ENCODE data around the gene ACP6.
A peak's percentile ranks its signal among the peaks of the same experiment; 100 is the strongest.

Gene ACP6

GRCh38 chr1:147598621-147599361 is 71.5 kb downstream of the ACP6 start (continued):
- TF ChIP-seq ZBTB7A (tag by site-specific recombination; IDR thresholded peaks at IDR 0.05; ENCODE audit: low read depth) (no peak), ZNF645 (tag by site-specific recombination; IDR thresholded peaks at IDR 0.05) (no peak), ZNF175 (tag by site-specific recombination; IDR thresholded peaks at IDR 0.05) (no peak), ZNF529 (tag by site-specific recombination; IDR thresholded peaks at IDR 0.05; ENCODE audit: insufficient replicate concordance) (no peak), MZF1 (tag by site-specific recombination; IDR thresholded peaks at IDR 0.05; ENCODE audit: borderline replicate concordance) (no peak), ZNF776 (tag by site-specific recombination; IDR thresholded peaks at IDR 0.05; ENCODE audit: borderline replicate concordance) (no peak), KLF8 (tag by site-specific recombination; IDR thresholded peaks at IDR 0.05) (no peak), ZBTB17 (tag by site-specific recombination; IDR thresholded peaks at IDR 0.05) (peak; percentile 69; the same call in 1 of the 2 replicates), ZNF791 (tag by site-specific recombination; IDR thresholded peaks at IDR 0.05) (no peak), GLIS1 (tag by site-specific recombination; IDR thresholded peaks at IDR 0.05) (no peak), ZNF398 (tag by site-specific recombination; IDR thresholded peaks at IDR 0.05) (no peak), ZNF26 (tag by site-specific recombination; IDR thresholded peaks at IDR 0.05) (no peak), ZNF473 (tag by site-specific recombination; IDR thresholded peaks at IDR 0.05) (no peak), YY2 (tag by site-specific recombination; IDR thresholded peaks at IDR 0.05) (no peak), ZNF747 (tag by site-specific recombination; IDR thresholded peaks at IDR 0.05) (no peak), ZNF677 (tag by site-specific recombination; IDR thresholded peaks at IDR 0.05) (no peak), ZNF174 (tag by site-specific recombination; IDR thresholded peaks at IDR 0.05) (no peak), ZNF324 (tag by site-specific recombination; IDR thresholded peaks at IDR 0.05) (no peak), ZNF391 (tag by site-specific recombination; IDR thresholded peaks at IDR 0.05; ENCODE audit: borderline replicate concordance, low read depth) (no peak), PRDM2 (tag by site-specific recombination; IDR thresholded peaks at IDR 0.05; ENCODE audit: borderline replicate concordance) (no peak)
- TF ChIP-seq, protein P1, sequence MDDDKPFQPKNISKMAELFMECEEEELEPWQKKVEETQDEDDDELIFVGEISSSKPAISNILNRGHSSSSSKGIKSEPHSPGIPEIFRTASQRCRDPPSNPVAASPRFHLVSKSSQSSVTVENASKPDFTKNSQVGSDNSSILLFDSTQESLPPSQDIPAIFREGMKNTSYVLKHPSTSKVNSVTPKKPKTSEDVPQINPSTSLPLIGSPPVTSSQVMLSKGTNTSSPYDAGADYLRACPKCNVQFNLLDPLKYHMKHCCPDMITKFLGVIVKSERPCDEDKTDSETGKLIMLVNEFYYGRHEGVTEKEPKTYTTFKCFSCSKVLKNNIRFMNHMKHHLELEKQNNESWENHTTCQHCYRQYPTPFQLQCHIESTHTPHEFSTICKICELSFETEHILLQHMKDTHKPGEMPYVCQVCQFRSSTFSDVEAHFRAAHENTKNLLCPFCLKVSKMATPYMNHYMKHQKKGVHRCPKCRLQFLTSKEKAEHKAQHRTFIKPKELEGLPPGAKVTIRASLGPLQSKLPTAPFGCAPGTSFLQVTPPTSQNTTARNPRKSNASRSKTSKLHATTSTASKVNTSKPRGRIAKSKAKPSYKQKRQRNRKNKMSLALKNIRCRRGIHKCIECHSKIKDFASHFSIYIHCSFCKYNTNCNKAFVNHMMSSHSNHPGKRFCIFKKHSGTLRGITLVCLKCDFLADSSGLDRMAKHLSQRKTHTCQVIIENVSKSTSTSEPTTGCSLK (tag by site-specific recombination; IDR thresholded peaks at IDR 0.05) = no peak
- TF ChIP-seq, protein P2, sequence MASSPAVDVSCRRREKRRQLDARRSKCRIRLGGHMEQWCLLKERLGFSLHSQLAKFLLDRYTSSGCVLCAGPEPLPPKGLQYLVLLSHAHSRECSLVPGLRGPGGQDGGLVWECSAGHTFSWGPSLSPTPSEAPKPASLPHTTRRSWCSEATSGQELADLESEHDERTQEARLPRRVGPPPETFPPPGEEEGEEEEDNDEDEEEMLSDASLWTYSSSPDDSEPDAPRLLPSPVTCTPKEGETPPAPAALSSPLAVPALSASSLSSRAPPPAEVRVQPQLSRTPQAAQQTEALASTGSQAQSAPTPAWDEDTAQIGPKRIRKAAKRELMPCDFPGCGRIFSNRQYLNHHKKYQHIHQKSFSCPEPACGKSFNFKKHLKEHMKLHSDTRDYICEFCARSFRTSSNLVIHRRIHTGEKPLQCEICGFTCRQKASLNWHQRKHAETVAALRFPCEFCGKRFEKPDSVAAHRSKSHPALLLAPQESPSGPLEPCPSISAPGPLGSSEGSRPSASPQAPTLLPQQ (tag by site-specific recombination; IDR thresholded peaks at IDR 0.05) = no peak
- TF ChIP-seq, protein P3, sequence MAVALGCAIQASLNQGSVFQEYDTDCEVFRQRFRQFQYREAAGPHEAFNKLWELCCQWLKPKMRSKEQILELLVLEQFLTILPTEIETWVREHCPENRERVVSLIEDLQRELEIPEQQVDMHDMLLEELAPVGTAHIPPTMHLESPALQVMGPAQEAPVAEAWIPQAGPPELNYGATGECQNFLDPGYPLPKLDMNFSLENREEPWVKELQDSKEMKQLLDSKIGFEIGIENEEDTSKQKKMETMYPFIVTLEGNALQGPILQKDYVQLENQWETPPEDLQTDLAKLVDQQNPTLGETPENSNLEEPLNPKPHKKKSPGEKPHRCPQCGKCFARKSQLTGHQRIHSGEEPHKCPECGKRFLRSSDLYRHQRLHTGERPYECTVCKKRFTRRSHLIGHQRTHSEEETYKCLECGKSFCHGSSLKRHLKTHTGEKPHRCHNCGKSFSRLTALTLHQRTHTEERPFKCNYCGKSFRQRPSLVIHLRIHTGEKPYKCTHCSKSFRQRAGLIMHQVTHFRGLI (tag by site-specific recombination; IDR thresholded peaks at IDR 0.05) = no peak

Measured in HEK293 (cell line).